Tibial nerve (tissue), 4 donors: Measurements from ENCODE around the gene TPSD1.
"Not testable (repeated sequence)": the region's sequence is repeated elsewhere in the genome, so short reads cannot be mapped to it uniquely, and the experiment has no call there.

Experiments
- EP300 ChIP-seq, 2 donors: sonication (generic); formaldehyde crosslinking; IDR thresholded peaks; one replicate each; pipeline ENCODE4 v1.6.1; 2017; ENCODE audit warnings: antibody characterized with exemption in 2 of 2, mild to moderate bottlenecking in 1 of 2
- POLR2A ChIP-seq, 2 donors: fragments of 450-650 bp; IDR thresholded peaks; one replicate each; pipeline ENCODE4 v1.6.1; 2017; ENCODE audit warnings: antibody characterized with exemption in 2 of 2, mild to moderate bottlenecking in 2 of 2, moderate library complexity in 2 of 2
- TF ChIP-seq, protein P1 (sequence below), 5 experiments: fragments of 200-600 bp in 3 of 5; fragments of 450-650 bp in 2 of 5; sonication (generic) in 3 of 5; IDR thresholded peaks; one replicate each; pipeline ENCODE4 v1.5.1; 2016 to 2019; ENCODE audit warnings: antibody characterized with exemption in 5 of 5, mild to moderate bottlenecking in 3 of 5, moderate library complexity in 2 of 5

DNA sequence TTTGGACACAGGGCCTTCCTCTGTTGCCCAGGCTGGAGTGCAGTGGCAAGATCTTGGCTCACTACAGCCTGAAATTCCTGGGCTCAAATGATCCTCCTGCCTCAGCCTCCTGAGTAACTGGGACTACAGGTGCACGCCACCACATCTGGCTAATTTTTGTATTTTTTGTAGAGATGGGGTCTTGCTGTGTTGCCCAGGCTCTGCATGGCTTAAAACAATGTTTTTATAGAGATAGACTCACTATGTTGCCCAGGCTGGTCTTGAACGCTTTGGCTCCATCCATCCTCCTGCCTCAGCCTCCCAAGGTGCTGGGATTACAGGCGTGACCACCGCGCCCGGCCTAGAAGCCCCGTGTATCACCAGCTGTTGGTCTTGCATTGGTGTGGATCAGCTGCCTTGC, 13.5 kb downstream of the TPSD1 start:
- TF ChIP-seq, protein P1, sequence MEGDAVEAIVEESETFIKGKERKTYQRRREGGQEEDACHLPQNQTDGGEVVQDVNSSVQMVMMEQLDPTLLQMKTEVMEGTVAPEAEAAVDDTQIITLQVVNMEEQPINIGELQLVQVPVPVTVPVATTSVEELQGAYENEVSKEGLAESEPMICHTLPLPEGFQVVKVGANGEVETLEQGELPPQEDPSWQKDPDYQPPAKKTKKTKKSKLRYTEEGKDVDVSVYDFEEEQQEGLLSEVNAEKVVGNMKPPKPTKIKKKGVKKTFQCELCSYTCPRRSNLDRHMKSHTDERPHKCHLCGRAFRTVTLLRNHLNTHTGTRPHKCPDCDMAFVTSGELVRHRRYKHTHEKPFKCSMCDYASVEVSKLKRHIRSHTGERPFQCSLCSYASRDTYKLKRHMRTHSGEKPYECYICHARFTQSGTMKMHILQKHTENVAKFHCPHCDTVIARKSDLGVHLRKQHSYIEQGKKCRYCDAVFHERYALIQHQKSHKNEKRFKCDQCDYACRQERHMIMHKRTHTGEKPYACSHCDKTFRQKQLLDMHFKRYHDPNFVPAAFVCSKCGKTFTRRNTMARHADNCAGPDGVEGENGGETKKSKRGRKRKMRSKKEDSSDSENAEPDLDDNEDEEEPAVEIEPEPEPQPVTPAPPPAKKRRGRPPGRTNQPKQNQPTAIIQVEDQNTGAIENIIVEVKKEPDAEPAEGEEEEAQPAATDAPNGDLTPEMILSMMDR (IDR thresholded peaks at IDR 0.05): not testable (repeated sequence)
- not testable (repeated sequence) for TF ChIP-seq EP300, POLR2A (IDR thresholded peaks at IDR 0.05)
